ENCODE measurements around the gene LMX1B.

LMX1B gene

DNA sequence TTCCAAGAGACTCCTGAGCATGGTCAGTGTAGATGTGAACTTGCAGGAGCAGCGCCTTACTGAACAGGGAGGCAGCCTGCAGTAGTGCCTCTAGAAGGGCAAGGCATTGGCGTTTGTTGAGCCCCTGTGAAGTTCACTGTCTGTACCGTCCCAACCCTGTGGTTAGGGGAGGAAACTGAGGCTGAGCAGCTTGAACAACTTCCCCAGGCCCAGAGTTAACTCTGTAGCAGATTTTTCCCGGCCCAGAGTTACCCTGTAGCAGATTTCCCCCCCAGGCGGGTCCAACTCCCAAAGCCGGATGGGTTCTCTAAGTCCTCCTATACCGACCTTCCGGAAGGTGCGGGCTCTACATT, 9.6 kb downstream of the LMX1B start:
- Histone ChIP-seq H3K27me3 (ENCODE audit: insufficient read depth, poor library complexity, severe bottlenecking) (peaks cover 94% of the 10 kb centered on the region), H3K27ac (replicated peaks) (no peak overlapping the region), H3K4me3 (replicated peaks; ENCODE audit: insufficient read depth, low read length) (no peak overlapping the region)
- DNase-seq (ENCODE audit: low read depth in 1 of 2, low spot score in 1 of 2) = no peak
- TF ChIP-seq POLR2AphosphoS5 (IDR thresholded peaks at IDR 0.05; ENCODE audit: low read depth) = no peak
- TF ChIP-seq, protein P1, sequence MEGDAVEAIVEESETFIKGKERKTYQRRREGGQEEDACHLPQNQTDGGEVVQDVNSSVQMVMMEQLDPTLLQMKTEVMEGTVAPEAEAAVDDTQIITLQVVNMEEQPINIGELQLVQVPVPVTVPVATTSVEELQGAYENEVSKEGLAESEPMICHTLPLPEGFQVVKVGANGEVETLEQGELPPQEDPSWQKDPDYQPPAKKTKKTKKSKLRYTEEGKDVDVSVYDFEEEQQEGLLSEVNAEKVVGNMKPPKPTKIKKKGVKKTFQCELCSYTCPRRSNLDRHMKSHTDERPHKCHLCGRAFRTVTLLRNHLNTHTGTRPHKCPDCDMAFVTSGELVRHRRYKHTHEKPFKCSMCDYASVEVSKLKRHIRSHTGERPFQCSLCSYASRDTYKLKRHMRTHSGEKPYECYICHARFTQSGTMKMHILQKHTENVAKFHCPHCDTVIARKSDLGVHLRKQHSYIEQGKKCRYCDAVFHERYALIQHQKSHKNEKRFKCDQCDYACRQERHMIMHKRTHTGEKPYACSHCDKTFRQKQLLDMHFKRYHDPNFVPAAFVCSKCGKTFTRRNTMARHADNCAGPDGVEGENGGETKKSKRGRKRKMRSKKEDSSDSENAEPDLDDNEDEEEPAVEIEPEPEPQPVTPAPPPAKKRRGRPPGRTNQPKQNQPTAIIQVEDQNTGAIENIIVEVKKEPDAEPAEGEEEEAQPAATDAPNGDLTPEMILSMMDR (IDR thresholded peaks at IDR 0.05; ENCODE audit: insufficient read depth, low read length) = no peak
- no peak for TF ChIP-seq SPI1 (IDR thresholded peaks at IDR 0.05; ENCODE audit: borderline replicate concordance, low read depth)
- TF ChIP-seq, protein P2, sequence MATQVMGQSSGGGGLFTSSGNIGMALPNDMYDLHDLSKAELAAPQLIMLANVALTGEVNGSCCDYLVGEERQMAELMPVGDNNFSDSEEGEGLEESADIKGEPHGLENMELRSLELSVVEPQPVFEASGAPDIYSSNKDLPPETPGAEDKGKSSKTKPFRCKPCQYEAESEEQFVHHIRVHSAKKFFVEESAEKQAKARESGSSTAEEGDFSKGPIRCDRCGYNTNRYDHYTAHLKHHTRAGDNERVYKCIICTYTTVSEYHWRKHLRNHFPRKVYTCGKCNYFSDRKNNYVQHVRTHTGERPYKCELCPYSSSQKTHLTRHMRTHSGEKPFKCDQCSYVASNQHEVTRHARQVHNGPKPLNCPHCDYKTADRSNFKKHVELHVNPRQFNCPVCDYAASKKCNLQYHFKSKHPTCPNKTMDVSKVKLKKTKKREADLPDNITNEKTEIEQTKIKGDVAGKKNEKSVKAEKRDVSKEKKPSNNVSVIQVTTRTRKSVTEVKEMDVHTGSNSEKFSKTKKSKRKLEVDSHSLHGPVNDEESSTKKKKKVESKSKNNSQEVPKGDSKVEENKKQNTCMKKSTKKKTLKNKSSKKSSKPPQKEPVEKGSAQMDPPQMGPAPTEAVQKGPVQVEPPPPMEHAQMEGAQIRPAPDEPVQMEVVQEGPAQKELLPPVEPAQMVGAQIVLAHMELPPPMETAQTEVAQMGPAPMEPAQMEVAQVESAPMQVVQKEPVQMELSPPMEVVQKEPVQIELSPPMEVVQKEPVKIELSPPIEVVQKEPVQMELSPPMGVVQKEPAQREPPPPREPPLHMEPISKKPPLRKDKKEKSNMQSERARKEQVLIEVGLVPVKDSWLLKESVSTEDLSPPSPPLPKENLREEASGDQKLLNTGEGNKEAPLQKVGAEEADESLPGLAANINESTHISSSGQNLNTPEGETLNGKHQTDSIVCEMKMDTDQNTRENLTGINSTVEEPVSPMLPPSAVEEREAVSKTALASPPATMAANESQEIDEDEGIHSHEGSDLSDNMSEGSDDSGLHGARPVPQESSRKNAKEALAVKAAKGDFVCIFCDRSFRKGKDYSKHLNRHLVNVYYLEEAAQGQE (IDR thresholded peaks at IDR 0.05; ENCODE audit: insufficient replicate concordance, low read depth) = no peak
- no peak for TF ChIP-seq GABPA (IDR thresholded peaks at IDR 0.05; ENCODE audit: low read depth)

DNA sequence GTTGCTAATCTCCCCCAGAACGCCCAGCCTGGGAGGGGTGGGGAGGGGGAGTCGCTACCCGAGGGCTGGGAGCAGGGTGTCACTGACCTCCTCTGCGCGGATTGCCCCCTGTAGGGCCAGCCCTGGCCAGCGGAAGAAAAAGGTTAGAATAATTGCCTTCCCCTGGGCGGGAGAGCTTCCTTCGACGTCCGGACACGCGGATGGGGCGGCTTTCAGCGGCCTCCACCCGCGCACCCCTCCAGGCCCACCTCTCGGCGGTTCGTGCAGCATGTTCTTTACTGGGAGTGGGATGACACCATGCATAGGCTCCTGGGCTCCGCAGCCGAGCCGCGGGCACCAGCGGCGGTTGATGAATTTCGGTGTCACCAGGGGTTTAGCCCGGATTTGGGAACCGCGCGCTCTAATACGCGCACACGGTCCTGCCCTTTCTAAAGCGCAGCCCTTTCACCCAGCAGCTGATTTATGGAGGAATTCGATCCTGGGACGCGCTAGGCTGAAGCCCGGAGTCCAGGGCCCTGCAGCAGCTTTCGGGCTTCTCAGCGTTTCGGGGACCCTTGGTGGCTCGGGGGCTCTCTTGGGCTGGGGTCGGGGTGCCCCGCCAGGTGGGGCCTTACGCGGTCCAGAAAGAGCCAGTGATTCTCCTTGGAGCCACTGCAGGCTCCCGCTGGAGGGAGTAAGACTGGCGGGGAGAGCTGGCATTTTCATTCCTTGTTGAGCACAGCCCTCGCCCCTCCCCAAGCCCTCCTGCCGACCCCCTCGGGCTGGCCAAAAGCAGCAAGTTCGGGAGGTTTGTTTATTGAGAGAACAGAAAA, 10.1 kb downstream of the LMX1B start:
- no peak for DNase-seq (ENCODE audit: low read depth in 1 of 2, low spot score in 1 of 2)
- no peak overlapping the region for H3K27ac ChIP-seq (replicated peaks)
- no peak overlapping the region for H3K4me3 ChIP-seq (replicated peaks; ENCODE audit: insufficient read depth, low read length)
- TF ChIP-seq, protein P2 (IDR thresholded peaks at IDR 0.05; ENCODE audit: insufficient replicate concordance, low read depth) = no peak
- TF ChIP-seq, protein P1 (IDR thresholded peaks at IDR 0.05; ENCODE audit: insufficient read depth, low read length) = no peak
- TF ChIP-seq GABPA (IDR thresholded peaks at IDR 0.05; ENCODE audit: low read depth) = no peak
- no peak for TF ChIP-seq SPI1 (IDR thresholded peaks at IDR 0.05; ENCODE audit: borderline replicate concordance, low read depth)
- TF ChIP-seq POLR2AphosphoS5 (IDR thresholded peaks at IDR 0.05; ENCODE audit: low read depth) = no peak
- peaks cover 94% of the 10 kb centered on the region for H3K27me3 ChIP-seq (ENCODE audit: insufficient read depth, poor library complexity, severe bottlenecking)

DNA sequence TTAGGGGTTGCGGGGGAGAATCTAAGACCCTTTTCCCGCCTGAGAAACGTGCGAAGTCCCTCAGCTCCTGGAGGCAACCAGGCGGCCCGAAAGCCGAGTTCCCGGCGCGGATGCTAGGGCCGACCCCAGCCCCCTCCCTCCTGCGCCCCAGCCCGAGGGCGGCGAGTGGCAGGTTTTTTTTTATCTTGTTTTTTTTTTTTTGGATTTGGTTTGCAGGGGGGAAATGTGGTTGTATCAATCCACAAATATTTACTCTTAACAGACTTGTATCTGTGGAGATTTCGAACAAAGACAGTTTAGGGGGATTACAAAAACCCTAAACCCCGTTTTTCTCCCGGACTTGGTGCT, 10.7 kb downstream of the LMX1B start:
- no peak for DNase-seq (ENCODE audit: low read depth in 1 of 2, low spot score in 1 of 2)
- H3K27ac ChIP-seq (replicated peaks) = no peak overlapping the region
- TF ChIP-seq GABPA (IDR thresholded peaks at IDR 0.05; ENCODE audit: low read depth) = no peak
- TF ChIP-seq, protein P2 (IDR thresholded peaks at IDR 0.05; ENCODE audit: insufficient replicate concordance, low read depth) = no peak
- peaks cover 92% of the 10 kb centered on the region for H3K27me3 ChIP-seq (ENCODE audit: insufficient read depth, poor library complexity, severe bottlenecking)
- no peak overlapping the region for H3K4me3 ChIP-seq (replicated peaks; ENCODE audit: insufficient read depth, low read length)
